ENCODE measurements around the gene GPR35. TPM values are rescaled to one million over a fixed set of nuclear protein-coding genes. Genes with fewer than 3 reads are reported as not detected.

The GPR35 gene
- total RNA-seq, 1 donor from 2014 or later: 1.6 TPM

- ChIA-PET CTCF (no interaction called here), POLR2A (no interaction called here)
- H3K27ac Mint-ChIP-seq: no peak overlapping the region
- no peaks in the 10 kb centered on the region for H3K4me1 Mint-ChIP-seq
- no peak overlapping the region for H3K4me3 Mint-ChIP-seq
- intact Hi-C loops (cut with micrococcal nuclease): no loop called here
- DNase-seq (no peak), ATAC-seq (ENCODE audit: low read depth) (no peak)
- H3K27me3 Mint-ChIP-seq: peaks cover 36% of the 10 kb centered on the region
- no peaks in the 10 kb centered on the region for H3K36me3 Mint-ChIP-seq (ENCODE audit: low read depth)
- no peak for TF ChIP-seq CTCF (IDR thresholded peaks at IDR 0.05)
- no peaks in the 10 kb centered on the region for H3K9me3 Mint-ChIP-seq
Observed at GRCh38 chr2:240648650-240649275, 23.5 kb downstream of the GPR35 start.

- H3K27ac Mint-ChIP-seq: no peak overlapping the region
- no peaks in the 10 kb centered on the region for H3K36me3 Mint-ChIP-seq (ENCODE audit: low read depth)
- peaks cover 38% of the 10 kb centered on the region for H3K27me3 Mint-ChIP-seq
- intact Hi-C loops (cut with micrococcal nuclease): no loop called here
- DNase-seq (no peak), ATAC-seq (ENCODE audit: low read depth) (no peak)
- H3K4me3 Mint-ChIP-seq: no peak overlapping the region
- CTCF ChIA-PET: no interaction called here
- no peaks in the 10 kb centered on the region for H3K9me3 Mint-ChIP-seq
- POLR2A ChIA-PET: no interaction called here
- no peak for TF ChIP-seq CTCF (IDR thresholded peaks at IDR 0.05)
- no peaks in the 10 kb centered on the region for H3K4me1 Mint-ChIP-seq
Observed at GRCh38 chr2:240649331-240649730, 24.1 kb downstream of the GPR35 start.

GRCh38 chr2:240650254-240650965, 25.1 kb downstream of the GPR35 start:
- DNase-seq (no peak), ATAC-seq (ENCODE audit: low read depth) (no peak)
- H3K36me3 Mint-ChIP-seq (ENCODE audit: low read depth): no peaks in the 10 kb centered on the region
- H3K4me1 Mint-ChIP-seq: no peaks in the 10 kb centered on the region
- CTCF ChIA-PET: no interaction called here
- no peak for TF ChIP-seq CTCF (IDR thresholded peaks at IDR 0.05)
- POLR2A ChIA-PET: no interaction called here
- peaks cover 48% of the 10 kb centered on the region for H3K27me3 Mint-ChIP-seq
- no peaks in the 10 kb centered on the region for H3K9me3 Mint-ChIP-seq
- no peak overlapping the region for H3K4me3 Mint-ChIP-seq
- no peak overlapping the region for H3K27ac Mint-ChIP-seq
- intact Hi-C loops (cut with micrococcal nuclease): no loop called here

- no peak for ATAC-seq (ENCODE audit: low read depth)
- intact Hi-C loops (cut with micrococcal nuclease): no loop called here
- CTCF ChIA-PET: no interaction called here
Observed at GRCh38 chr2:240651185-240651584, 25.9 kb downstream of the GPR35 start.

More at GRCh38 chr2:240651185-240651584, 25.9 kb downstream of the GPR35 start:
- no peaks in the 10 kb centered on the region for H3K4me1 Mint-ChIP-seq
- H3K4me3 Mint-ChIP-seq: no peak overlapping the region
- no peaks in the 10 kb centered on the region for H3K9me3 Mint-ChIP-seq
- no peak for DNase-seq
- H3K36me3 Mint-ChIP-seq (ENCODE audit: low read depth): no peaks in the 10 kb centered on the region
- POLR2A ChIA-PET: no interaction called here
- H3K27ac Mint-ChIP-seq: no peak overlapping the region
- no peak for TF ChIP-seq CTCF (IDR thresholded peaks at IDR 0.05)
- H3K27me3 Mint-ChIP-seq: peaks cover 51% of the 10 kb centered on the region
